ENCODE measurements around the gene IP6K3.

Gene IP6K3

GRCh38 chr6:33774774-33775173, 28.1 kb upstream of the IP6K3 start:
- H3K27ac ChIP-seq, result no peak overlapping the region
- no peak overlapping the region for H3K9ac ChIP-seq (ENCODE audit: insufficient read length)
- H3K9me3 ChIP-seq (ENCODE audit: low read depth, low read length), result no peaks in the 10 kb centered on the region
- TF ChIP-seq POLR2AphosphoS5 (IDR thresholded peaks at IDR 0.05; ENCODE audit: borderline replicate concordance, low read depth, low read length) (no peak), EZH2 (IDR thresholded peaks at IDR 0.05) (no peak), FOXP2 (optimal IDR thresholded peaks at IDR 0.05; ENCODE audit: control extremely low read depth, extremely low read length, insufficient read depth) (no peak)
- H3K4me3 ChIP-seq, result no peak overlapping the region
- peaks cover 66% of the 10 kb centered on the region for H3K36me3 ChIP-seq (ENCODE audit: insufficient read depth, low read length)
- no peak for DNase-seq (ENCODE audit: low read depth, low spot score)

- DNase-seq (ENCODE audit: low read depth, low spot score), result no peak
- no peak overlapping the region for H3K4me3 ChIP-seq
- H3K36me3 ChIP-seq (ENCODE audit: insufficient read depth, low read length), result peaks cover 48% of the 10 kb centered on the region
- H3K27ac ChIP-seq, result no peak overlapping the region
- H3K9ac ChIP-seq (ENCODE audit: insufficient read length), result no peak overlapping the region
- no peaks in the 10 kb centered on the region for H3K9me3 ChIP-seq (ENCODE audit: low read depth, low read length)
- no peak for TF ChIP-seq POLR2AphosphoS5 (IDR thresholded peaks at IDR 0.05; ENCODE audit: borderline replicate concordance, low read depth, low read length)
- TF ChIP-seq EZH2 (IDR thresholded peaks at IDR 0.05), result no peak
- TF ChIP-seq FOXP2 (optimal IDR thresholded peaks at IDR 0.05; ENCODE audit: control extremely low read depth, extremely low read length, insufficient read depth), result no peak
These were observed 26.3 kb upstream of the IP6K3 start for GRCh38 chr6:33772902-33773472.

GRCh38 chr6:33772082-33772830, 25.6 kb upstream of the IP6K3 start:
- Histone ChIP-seq H3K4me3 (peak overlapping the region; percentile 59; the same call in 1 of the 2 replicates), H3K9me3 (ENCODE audit: low read depth, low read length) (no peaks in the 10 kb centered on the region), H3K27ac (peak overlapping the region; percentile 93), H3K36me3 (ENCODE audit: insufficient read depth, low read length) (peaks cover 40% of the 10 kb centered on the region), H3K9ac (ENCODE audit: insufficient read length) (no peak overlapping the region)
- TF ChIP-seq POLR2AphosphoS5 (IDR thresholded peaks at IDR 0.05; ENCODE audit: borderline replicate concordance, low read depth, low read length), result no peak
- TF ChIP-seq FOXP2 (optimal IDR thresholded peaks at IDR 0.05; ENCODE audit: control extremely low read depth, extremely low read length, insufficient read depth), result no peak
- no peak for TF ChIP-seq EZH2 (IDR thresholded peaks at IDR 0.05)
- DNase-seq (ENCODE audit: low read depth, low spot score), result no peak

- Histone ChIP-seq H3K4me3 (peak overlapping the region; percentile 69), H3K27ac (peak overlapping the region; percentile 100), H3K36me3 (ENCODE audit: insufficient read depth, low read length) (peaks cover 32% of the 10 kb centered on the region), H3K9me3 (ENCODE audit: low read depth, low read length) (no peaks in the 10 kb centered on the region), H3K9ac (ENCODE audit: insufficient read length) (peak overlapping the region; percentile 68)
- TF ChIP-seq FOXP2 (optimal IDR thresholded peaks at IDR 0.05; ENCODE audit: control extremely low read depth, extremely low read length, insufficient read depth), result peak; percentile 40
- TF ChIP-seq EZH2 (IDR thresholded peaks at IDR 0.05), result no peak
- TF ChIP-seq POLR2AphosphoS5 (IDR thresholded peaks at IDR 0.05; ENCODE audit: borderline replicate concordance, low read depth, low read length), result peak; percentile 47
- peak; percentile 97 for DNase-seq (ENCODE audit: low read depth, low spot score)
These were observed 24.7 kb upstream of the IP6K3 start for GRCh38 chr6:33771146-33772081.

GRCh38 chr6:33770833-33771145, 24.1 kb upstream of the IP6K3 start:
- Histone ChIP-seq H3K27ac (peak overlapping the region; percentile 100), H3K4me3 (peak overlapping the region; percentile 69)

GRCh38 chr6:33770124-33770832, 23.6 kb upstream of the IP6K3 start:
- TF ChIP-seq EZH2 (IDR thresholded peaks at IDR 0.05), result no peak
- no peak for TF ChIP-seq POLR2AphosphoS5 (IDR thresholded peaks at IDR 0.05; ENCODE audit: borderline replicate concordance, low read depth, low read length)
- TF ChIP-seq FOXP2 (optimal IDR thresholded peaks at IDR 0.05; ENCODE audit: control extremely low read depth, extremely low read length, insufficient read depth), result no peak
- Histone ChIP-seq H3K27ac (peak overlapping the region; percentile 100), H3K9ac (ENCODE audit: insufficient read length) (peak overlapping the region; percentile 68), H3K4me3 (peak overlapping the region; percentile 69), H3K9me3 (ENCODE audit: low read depth, low read length) (no peaks in the 10 kb centered on the region), H3K36me3 (ENCODE audit: insufficient read depth, low read length) (peaks cover 21% of the 10 kb centered on the region)
- DNase-seq (ENCODE audit: low read depth, low spot score), result no peak

More at GRCh38 chr6:33770833-33771145, 24.1 kb upstream of the IP6K3 start:
- H3K36me3 ChIP-seq (ENCODE audit: insufficient read depth, low read length), result peaks cover 26% of the 10 kb centered on the region
- H3K9me3 ChIP-seq (ENCODE audit: low read depth, low read length), result no peaks in the 10 kb centered on the region
- peak overlapping the region; percentile 68 for H3K9ac ChIP-seq (ENCODE audit: insufficient read length)
- no peak for TF ChIP-seq EZH2 (IDR thresholded peaks at IDR 0.05)
- no peak for DNase-seq (ENCODE audit: low read depth, low spot score)

GRCh38 chr6:33769248-33769821, 22.6 kb upstream of the IP6K3 start:
- Histone ChIP-seq H3K36me3 (ENCODE audit: insufficient read depth, low read length) (peaks cover 13% of the 10 kb centered on the region), H3K9me3 (ENCODE audit: low read depth, low read length) (no peaks in the 10 kb centered on the region), H3K27ac (peak overlapping the region; percentile 100), H3K9ac (ENCODE audit: insufficient read length) (peak overlapping the region; percentile 68), H3K4me3 (no peak overlapping the region)
- no peak for DNase-seq (ENCODE audit: low read depth, low spot score)
- TF ChIP-seq FOXP2 (optimal IDR thresholded peaks at IDR 0.05; ENCODE audit: control extremely low read depth, extremely low read length, insufficient read depth), result no peak
- no peak for TF ChIP-seq POLR2AphosphoS5 (IDR thresholded peaks at IDR 0.05; ENCODE audit: borderline replicate concordance, low read depth, low read length)
